Activated B cell treated with CpG ODN at 0.5 μM for 24 hours (primary cell): Measurements from ENCODE around the gene POLE2. TPM values are rescaled to one million over a fixed set of nuclear protein-coding genes. Genes with fewer than 3 reads are reported as not detected.

Source experiments
- ATAC-seq: fragments of 200-7000 bp; cut with Tn5 transposase; one replicate; pipeline ENCODE4 v1.10.0; 2021; ENCODE audit warnings: low read depth, mild to moderate bottlenecking, moderate library complexity
- CTCF ChIA-PET: fragments of 350-600 bp; sonication (Branson Sonifier 250); formaldehyde crosslinking; loops from one replicate; lab custom pipeline; 2021; ENCODE audit warnings: antibody characterized with exemption; lab: Charles Lee
- POLR2A ChIA-PET: fragments of 350-600 bp; sonication (Branson Sonifier 250); formaldehyde crosslinking; loops from one replicate; lab custom pipeline; 2021; ENCODE audit warnings: antibody characterized with exemption; lab: Charles Lee
- DNase-seq: peaks from one replicate; pipeline ENCODE4 v3.0.0; 2022
- H3K27ac Mint-ChIP-seq: one replicate; pipeline ENCODE4 v1.8.0; 2020; ENCODE audit warnings: mixed read lengths
- H3K27me3 Mint-ChIP-seq: one replicate; pipeline ENCODE4 v1.8.0; 2021; ENCODE audit warnings: mixed read lengths
- H3K36me3 Mint-ChIP-seq: one replicate; pipeline ENCODE4 v1.8.0; 2021; ENCODE audit warnings: low read depth, mixed read lengths
- H3K4me1 Mint-ChIP-seq: one replicate; pipeline ENCODE4 v1.8.0; 2021; ENCODE audit warnings: mixed read lengths
- H3K4me3 Mint-ChIP-seq: one replicate; pipeline ENCODE4 v1.8.0; 2020; ENCODE audit warnings: mild to moderate bottlenecking, mixed read lengths
- H3K9me3 Mint-ChIP-seq: one replicate; pipeline ENCODE4 v1.8.0; 2020; ENCODE audit warnings: mixed read lengths
- intact Hi-C: fragments of 100-400 bp; cut with micrococcal nuclease; formaldehyde crosslinking; loops from one replicate; pipeline ENCODE4 v1.15.1; 2024
- total RNA-seq: library from RNA; stranded (reverse); gene quantifications from 2 replicates; pipeline ENCODE4 v1.2.3, GENCODE V29; 2022
- TF ChIP-seq, protein P1 (sequence below): fragments of 200-600 bp; IDR thresholded peaks from one replicate; pipeline ENCODE4 v1.8.0; 2022; ENCODE audit warnings: antibody characterized with exemption, mild to moderate bottlenecking

POLE2 gene
- total RNA-seq, 1 donor from 2014 or later, result 5.3 TPM

GRCh38 chr14:49617852-49618519, 70.0 kb downstream of the POLE2 start:
- CTCF ChIA-PET, result interaction anchor here (1.0 kb wide), 1 partner anchor 19 kb away, joined by 4 read pairs; the partner anchor contains the start of gene LRR1
- peak overlapping the region; percentile 41 for H3K27ac Mint-ChIP-seq
- H3K27me3 Mint-ChIP-seq, result no peaks in the 10 kb centered on the region
- POLR2A ChIA-PET, result interaction anchor here (0.9 to 2.0 kb wide), 2 partner anchors 16 to 32 kb away, joined by 3 to 9 read pairs; partner anchors contain the start of genes DNAAF2 and RPS29
- no peak for DNase-seq
- H3K4me3 Mint-ChIP-seq, result peak overlapping the region; percentile 20
- no peak for ATAC-seq
- TF ChIP-seq, protein P1, sequence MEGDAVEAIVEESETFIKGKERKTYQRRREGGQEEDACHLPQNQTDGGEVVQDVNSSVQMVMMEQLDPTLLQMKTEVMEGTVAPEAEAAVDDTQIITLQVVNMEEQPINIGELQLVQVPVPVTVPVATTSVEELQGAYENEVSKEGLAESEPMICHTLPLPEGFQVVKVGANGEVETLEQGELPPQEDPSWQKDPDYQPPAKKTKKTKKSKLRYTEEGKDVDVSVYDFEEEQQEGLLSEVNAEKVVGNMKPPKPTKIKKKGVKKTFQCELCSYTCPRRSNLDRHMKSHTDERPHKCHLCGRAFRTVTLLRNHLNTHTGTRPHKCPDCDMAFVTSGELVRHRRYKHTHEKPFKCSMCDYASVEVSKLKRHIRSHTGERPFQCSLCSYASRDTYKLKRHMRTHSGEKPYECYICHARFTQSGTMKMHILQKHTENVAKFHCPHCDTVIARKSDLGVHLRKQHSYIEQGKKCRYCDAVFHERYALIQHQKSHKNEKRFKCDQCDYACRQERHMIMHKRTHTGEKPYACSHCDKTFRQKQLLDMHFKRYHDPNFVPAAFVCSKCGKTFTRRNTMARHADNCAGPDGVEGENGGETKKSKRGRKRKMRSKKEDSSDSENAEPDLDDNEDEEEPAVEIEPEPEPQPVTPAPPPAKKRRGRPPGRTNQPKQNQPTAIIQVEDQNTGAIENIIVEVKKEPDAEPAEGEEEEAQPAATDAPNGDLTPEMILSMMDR, result no peak
- H3K36me3 Mint-ChIP-seq, result peaks cover 59% of the 10 kb centered on the region
- no peaks in the 10 kb centered on the region for H3K9me3 Mint-ChIP-seq
- H3K4me1 Mint-ChIP-seq, result peaks cover 43% of the 10 kb centered on the region
- intact Hi-C loops, result no loop called here

GRCh38 chr14:49615776-49616175, 72.2 kb downstream of the POLE2 start:
- POLR2A ChIA-PET, result interaction anchor here (1.3 to 1.4 kb wide), 2 partner anchors 17 to 31 kb away, joined by 3 read pairs; partner anchors contain the start of gene LRR1
- peaks cover 26% of the 10 kb centered on the region for H3K4me1 Mint-ChIP-seq
- intact Hi-C loops, result no loop called here
- ATAC-seq (no peak), DNase-seq (no peak)
- H3K36me3 Mint-ChIP-seq, result peaks cover 49% of the 10 kb centered on the region
- no peaks in the 10 kb centered on the region for H3K27me3 Mint-ChIP-seq
- CTCF ChIA-PET, result no interaction called here
- no peak overlapping the region for H3K27ac Mint-ChIP-seq
- H3K9me3 Mint-ChIP-seq, result no peaks in the 10 kb centered on the region
- no peak overlapping the region for H3K4me3 Mint-ChIP-seq
- TF ChIP-seq, protein P1, result no peak

DNA sequence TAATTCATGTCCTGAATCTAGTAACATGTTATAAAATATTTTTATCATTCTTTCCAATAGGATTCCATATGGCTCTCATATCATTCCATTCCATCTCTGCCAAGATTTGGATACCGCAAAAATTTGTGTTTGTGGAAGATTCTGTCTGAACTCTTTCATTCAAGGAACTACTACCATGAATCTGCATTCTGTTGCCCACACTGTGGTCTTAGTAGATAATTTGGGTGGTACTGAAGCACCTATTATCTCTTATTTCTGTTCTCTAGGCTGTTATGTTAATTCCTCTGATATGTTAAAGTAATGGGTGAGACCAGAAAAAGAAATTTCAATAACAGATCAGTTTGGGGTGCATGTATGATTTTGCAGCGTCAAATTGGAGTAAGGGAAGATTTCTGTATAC, 73.8 kb downstream of the POLE2 start:
- Mint-ChIP-seq H3K36me3 (peaks cover 40% of the 10 kb centered on the region), H3K27me3 (no peaks in the 10 kb centered on the region), H3K4me3 (no peak overlapping the region), H3K9me3 (no peaks in the 10 kb centered on the region), H3K27ac (no peak overlapping the region), H3K4me1 (peaks cover 15% of the 10 kb centered on the region)
- TF ChIP-seq, protein P1, result no peak
- ATAC-seq (no peak), DNase-seq (no peak)
- POLR2A ChIA-PET, result no interaction called here
- CTCF ChIA-PET, result no interaction called here
- intact Hi-C loops, result no loop called here

DNA sequence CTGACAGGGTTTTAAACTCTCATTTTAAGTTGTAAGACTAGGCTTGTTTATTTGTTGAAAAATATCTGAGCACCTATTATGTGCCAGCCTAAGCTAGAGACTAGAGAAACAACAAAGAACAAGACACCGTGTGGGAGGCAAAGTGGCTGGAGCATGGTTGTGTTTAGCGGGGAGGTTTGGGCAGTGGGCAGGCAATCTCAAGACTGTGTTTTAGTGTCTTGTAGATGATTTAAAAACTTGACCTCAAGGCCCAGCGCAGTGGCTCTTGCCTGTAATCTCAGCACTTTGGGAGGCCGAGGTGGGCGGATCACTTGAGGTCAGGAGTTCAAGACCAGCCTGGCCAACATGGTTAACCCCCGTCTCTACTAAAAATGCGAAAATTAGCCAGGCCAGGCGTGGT, 75.3 kb downstream of the POLE2 start:
- Mint-ChIP-seq H3K27me3 (no peaks in the 10 kb centered on the region), H3K27ac (no peak overlapping the region), H3K9me3 (no peaks in the 10 kb centered on the region), H3K36me3 (peaks cover 31% of the 10 kb centered on the region), H3K4me1 (peaks cover 3% of the 10 kb centered on the region), H3K4me3 (no peak overlapping the region)
- intact Hi-C loops, result no loop called here
- no peak for DNase-seq
- ChIA-PET CTCF (no interaction called here), POLR2A (interaction anchor here (1.2 to 4.6 kb wide), 2 partner anchors 8 to 14 kb away, joined by 6 to 30 read pairs; partner anchors contain the start of genes LRR1, MGAT2 and RPL36AL)
- ATAC-seq, result no peak
- TF ChIP-seq, protein P1, result no peak

DNA sequence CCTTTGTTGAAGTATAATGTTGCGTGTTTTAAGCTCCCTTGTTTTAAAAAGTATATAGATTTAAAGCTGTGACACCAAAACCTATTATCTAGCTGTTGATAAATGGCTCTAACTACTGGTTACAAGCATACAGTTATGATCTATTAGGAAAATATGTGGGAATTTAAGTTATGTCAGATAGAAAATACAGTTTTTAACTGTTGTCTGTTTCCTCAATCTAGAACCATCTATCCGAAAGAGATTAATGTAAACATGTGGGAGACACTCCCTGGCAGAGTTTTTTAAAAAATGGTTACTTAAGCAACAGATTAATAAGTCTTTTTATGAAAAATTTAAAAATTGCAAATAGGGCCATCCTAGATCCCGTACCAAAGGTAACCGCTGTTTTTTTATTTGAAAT, 75.8 kb downstream of the POLE2 start:
- H3K4me3 Mint-ChIP-seq, result no peak overlapping the region
- POLR2A ChIA-PET, result interaction anchor here (0.5 to 4.6 kb wide), 3 partner anchors 8 to 218 kb away, joined by 3 to 30 read pairs (median 6); partner anchors contain the start of genes LRR1, MGAT2 and RPL36AL
- no peak for ATAC-seq

More for the DNA sequence above, 75.8 kb downstream of the POLE2 start:
- CTCF ChIA-PET, result no interaction called here
- no peaks in the 10 kb centered on the region for H3K27me3 Mint-ChIP-seq
- TF ChIP-seq, protein P1, result no peak
- H3K36me3 Mint-ChIP-seq, result peaks cover 31% of the 10 kb centered on the region
- no peaks in the 10 kb centered on the region for H3K4me1 Mint-ChIP-seq
- H3K9me3 Mint-ChIP-seq, result no peaks in the 10 kb centered on the region
- intact Hi-C loops, result no loop called here
- no peak for DNase-seq
- no peak overlapping the region for H3K27ac Mint-ChIP-seq
